Activated CD8-positive, alpha-beta memory T cell treated with anti-CD3 and anti-CD28 coated beads, Interleukin-2, amount 50 U/mL, for 1 hour (primary cell): Measurements from ENCODE around the gene MARCHF10.

ENCODE experiments used
- DNase-seq: peaks from one replicate; pipeline ENCODE4 v3.0.0-alpha.2; 2020; ENCODE audit errors: extremely low read depth

Gene MARCHF10

GRCh38 chr17:62676952-62677596 is 131.0 kb downstream of the MARCHF10 start:
- DNase-seq = no peak

DNA sequence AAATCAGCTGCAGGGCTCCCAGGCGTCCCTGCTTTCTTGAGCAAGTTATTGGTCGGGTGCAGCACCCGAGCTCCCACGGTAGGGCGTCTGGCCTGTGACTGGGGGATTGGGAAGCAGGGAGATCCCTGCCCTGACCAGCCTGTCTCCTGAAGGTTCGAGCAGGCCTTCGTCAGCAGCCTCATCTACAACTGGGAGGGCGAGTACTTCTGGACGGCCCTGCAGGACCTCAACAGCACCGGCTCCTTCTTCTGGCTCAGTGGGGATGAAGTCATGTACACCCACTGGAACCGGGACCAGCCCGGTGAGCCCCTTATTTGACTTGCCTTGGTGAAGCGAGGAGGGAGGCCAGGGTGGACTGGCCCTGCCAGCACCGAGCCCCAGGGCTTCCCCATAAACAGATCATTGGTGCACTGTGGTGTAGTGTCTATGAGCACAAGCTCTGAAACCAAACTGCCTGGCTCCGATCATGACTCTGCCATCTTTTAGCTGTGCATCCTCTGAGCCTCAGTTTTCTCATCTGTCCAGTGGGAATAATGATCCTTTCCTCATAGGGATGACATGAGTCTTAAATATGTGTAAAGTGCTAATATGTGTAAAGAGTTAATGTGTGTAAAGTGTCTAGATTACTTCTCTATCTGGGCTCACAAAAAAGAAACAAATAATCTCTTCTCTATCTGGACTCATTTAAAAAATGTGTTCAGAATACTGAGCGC is 131.7 kb downstream of the MARCHF10 start:
- DNase-seq = no peak

DNA sequence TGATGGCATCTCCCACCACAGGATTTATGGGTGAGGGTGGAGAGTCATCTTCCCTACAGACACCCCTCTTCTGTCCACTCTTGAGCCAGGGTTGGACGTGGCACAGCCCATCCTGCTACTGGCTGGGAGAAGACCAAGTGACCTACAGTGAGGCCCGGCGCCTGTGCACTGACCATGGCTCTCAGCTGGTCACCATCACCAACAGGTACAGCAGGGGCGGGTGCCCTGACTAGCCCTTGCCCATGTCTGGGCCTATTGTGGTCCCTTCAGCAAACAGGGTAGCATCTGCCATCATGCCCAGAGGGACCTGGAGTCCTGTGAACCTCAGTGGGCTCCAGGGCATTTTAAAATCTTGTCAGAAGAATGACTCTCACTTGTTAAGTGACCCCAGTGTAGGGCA is 132.4 kb downstream of the MARCHF10 start:
- DNase-seq = no peak

GRCh38 chr17:62675260-62675659 is 132.9 kb downstream of the MARCHF10 start:
- no peak for DNase-seq

- DNase-seq = no peak
These were observed 133.3 kb downstream of the MARCHF10 start for GRCh38 chr17:62674841-62675240.

DNA sequence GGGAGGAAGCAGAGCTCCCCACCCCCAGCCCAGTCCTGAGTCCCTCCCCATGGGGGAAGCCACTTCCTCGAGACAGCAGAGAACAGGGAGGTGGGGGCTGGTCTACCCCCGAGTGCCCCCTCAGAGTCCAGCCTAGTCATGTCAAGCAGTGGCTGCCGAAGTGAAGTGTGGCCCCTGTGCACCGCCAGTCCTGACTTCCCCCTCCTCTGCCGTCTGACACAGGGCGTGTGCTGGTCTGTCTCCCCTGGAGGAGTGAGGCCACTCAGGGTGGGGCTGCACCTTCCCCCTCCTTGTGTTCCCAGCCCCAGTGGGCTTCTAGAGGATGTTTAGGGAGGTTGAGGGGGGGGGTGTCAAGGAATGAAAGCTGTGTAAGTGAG is 133.8 kb downstream of the MARCHF10 start:
- DNase-seq = no peak

GRCh38 chr17:62673614-62674362 is 134.3 kb downstream of the MARCHF10 start:
- no peak for DNase-seq

DNA sequence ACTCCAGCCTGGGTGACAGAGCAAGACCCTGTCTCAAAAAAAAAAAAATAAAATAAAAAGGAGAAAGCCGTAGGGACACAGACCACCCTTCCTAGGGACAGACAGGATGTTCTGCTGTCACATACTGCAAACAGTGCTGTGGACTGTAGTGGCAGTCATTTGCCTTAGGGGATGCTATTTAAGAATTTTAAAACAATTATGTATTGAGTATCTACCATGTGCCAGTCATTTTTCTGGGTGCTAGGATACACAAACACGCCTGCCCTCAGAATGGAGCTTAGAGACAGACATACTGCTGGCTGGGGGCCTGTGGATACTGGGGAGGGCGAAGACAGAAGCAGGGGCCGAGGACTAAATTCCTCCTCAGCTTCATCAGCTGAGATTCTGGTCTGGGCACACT is 135.2 kb downstream of the MARCHF10 start:
- no peak for DNase-seq

- no peak for DNase-seq
These were observed 136.6 kb downstream of the MARCHF10 start for GRCh38 chr17:62671553-62671952.

DNA sequence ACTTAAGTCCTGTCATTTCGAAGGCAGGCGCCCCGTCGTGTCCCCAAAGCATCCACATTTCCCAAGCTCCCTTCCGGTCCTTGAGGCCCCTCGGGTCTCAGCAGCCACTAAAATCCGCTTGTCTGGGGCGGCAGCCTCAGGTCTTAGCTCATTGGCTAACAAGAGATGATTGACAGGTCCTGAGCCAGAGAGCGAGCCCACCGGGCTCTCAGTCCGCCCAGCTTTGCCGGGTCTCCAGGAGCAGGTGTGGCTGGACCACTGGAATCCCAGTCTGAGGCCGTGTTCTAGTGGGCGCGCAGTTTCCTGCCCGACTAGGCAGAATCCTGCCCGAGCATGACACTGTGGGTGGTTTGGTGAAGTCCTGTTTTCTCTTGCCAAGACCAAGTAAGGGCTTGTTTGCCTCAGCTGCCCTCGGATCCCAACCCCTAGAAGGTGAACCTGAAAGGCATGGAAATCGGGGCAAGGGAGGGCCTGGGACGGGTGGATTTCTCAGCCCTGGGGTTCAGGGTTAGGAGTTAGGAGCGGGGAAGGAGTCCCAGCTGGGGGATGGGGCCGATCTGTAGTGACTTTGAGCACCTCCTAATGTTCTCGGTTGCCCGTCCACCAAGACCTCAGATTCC is 137.8 kb downstream of the MARCHF10 start:
- DNase-seq = no peak

DNA sequence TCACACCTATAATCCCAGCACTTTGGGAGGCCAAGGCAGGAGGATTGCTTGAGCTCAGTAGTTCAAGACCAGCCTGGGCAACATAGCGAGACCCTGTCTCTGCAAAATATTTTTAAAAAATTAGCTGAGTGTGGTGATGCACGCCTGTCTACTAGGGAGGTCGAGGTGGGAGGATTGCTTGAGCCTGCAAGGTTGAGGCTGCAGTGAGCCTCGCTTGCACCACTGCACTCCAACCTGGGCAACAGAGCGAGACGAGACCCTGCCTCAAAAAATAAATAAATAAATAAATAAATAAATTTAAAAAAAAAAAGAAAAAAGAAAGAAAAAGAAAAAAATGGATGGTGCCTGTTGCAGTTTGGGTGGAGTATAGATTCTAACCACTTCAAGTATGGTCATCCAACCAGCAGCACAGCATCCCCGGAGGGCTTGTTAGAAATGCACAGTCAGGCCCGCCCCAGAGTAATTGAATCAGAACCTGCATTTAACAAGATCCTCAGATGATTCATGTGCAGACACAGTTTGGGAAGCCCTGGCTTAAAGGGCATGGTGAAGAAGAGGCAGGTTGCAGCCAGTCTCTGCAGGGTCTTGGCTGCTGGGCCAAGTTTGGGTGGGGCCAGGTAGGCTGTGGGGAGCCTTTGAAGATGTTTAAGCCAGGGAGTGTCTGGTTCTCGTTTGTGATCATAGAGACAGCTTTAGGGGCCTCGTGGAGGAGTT is 139.9 kb downstream of the MARCHF10 start:
- no peak for DNase-seq

DNA sequence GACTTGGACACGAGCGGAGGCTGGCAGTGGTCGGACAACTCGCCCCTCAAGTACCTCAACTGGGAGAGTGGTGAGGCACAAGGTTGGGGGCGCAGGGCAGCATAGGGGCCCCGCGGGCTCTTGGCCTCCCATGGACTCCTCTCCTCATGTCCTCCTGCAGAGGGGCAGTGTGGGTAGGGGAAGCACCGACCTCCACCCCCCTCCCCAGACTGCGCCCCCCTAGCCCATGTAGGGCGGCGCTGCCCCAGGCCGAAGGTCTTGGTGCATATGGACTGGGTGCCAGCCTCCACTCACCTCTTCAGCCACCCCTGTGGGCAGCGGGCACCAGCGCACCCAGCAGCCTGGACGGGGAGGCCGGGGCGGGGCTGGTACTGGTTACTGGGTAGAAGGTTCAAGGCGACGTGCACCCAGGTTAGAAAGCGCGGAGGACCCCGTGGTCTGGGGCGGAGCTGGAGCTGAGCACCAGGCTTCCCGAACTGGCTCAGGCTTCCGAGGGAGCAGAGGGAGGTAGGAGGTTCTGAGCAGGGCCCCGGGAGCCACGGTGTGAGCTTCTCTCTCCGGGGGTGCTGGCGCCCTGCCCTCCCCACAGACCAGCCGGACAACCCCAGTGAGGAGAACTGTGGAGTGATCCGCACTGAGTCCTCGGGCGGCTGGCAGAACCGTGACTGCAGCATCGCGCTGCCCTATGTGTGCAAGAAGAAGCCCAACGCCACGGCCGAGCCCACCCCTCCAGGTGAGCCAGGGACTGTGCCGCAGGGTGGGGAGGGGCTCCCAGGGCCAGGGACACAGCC is 141.1 kb downstream of the MARCHF10 start:
- no peak for DNase-seq

- no peak for DNase-seq
These were observed 141.9 kb downstream of the MARCHF10 start for GRCh38 chr17:62666061-62666800.

DNA sequence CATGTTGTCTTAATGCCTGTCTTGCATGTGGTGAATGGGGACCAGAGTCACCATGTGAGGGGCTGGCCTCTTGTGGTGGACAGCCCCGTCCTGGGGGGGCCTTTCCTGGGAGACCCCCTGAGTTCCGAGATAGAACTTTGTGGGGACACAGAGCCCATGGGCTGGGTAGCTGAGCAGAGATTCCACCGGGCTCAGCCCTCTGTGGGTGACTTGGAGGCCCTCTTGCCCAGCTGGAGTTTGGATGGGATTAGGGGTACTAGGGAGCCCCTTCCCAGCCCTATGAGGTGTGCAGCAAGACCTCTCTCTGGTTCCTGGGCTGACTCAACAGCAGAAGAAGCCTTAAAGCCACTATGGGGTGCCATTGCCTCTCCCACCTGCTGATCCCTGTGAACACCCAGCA is 142.5 kb downstream of the MARCHF10 start:
- DNase-seq = no peak

- DNase-seq = no peak
These were observed 143.6 kb downstream of the MARCHF10 start for GRCh38 chr17:62664336-62665120.

GRCh38 chr17:62663304-62663703 is 144.8 kb downstream of the MARCHF10 start:
- DNase-seq = no peak

GRCh38 chr17:62662855-62663254 is 145.3 kb downstream of the MARCHF10 start:
- DNase-seq = no peak

DNA sequence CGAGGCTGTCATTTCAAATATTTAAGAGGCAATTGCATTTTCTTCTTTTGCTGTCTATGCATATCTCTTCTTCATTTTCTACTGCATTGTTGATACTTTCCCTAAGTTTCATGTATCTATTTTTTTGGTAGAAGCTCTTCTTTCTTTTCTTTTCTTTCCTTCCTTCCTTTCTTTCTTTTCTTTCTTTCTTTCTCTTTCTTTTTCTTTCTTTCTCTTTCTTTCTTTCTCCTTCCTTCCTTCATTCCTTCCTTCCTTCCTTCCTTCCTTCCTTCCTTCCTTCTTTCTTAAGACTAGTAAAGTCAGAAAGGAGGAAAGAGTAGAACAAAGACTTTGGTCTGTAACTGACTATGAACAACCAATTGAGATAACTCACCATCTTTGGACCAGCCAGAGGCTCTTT is 146.8 kb downstream of the MARCHF10 start:
- no peak for DNase-seq

DNA sequence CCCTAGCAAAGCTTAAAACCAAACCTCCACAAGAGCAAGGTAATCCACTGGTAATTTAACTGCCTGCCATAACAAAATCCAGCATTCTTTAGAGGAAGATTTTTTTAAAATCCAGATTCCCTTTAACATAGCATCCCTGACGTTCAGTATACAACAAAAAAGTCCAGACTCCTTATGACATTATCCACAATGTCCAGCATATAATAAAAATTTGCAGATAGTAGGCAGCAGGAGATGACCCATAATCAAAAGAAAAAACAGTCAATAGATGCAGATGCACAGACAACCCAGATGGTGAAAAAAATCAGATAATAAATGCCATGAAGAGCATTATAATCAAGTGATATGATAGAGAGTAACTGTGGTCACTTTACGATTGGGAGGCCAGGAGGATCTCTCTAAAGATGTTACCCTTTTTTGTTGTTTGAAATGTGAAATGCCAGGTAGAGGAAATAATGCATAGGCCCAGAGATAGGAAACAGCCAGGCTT is 147.4 kb downstream of the MARCHF10 start:
- no peak for DNase-seq
